ENCODE data around the gene NHSL2. TPM values are rescaled to one million over a fixed set of nuclear protein-coding genes. Genes with fewer than 3 reads are reported as not detected.

Gene NHSL2
- polyA plus RNA-seq, 3 donors = 16.6 to 39.8 (median 22.8) TPM

- H3K36me3 Mint-ChIP-seq = peaks cover 33 to 41% of the 10 kb centered on the region in 2 donors
- H3K4me1 ChIP-seq (ENCODE audit: control insufficient read depth in 1 of 2, insufficient read depth in 2 of 2, low read length in 2 of 2) = peaks cover 70 to 85% of the 10 kb centered on the region in 2 donors
- H3K4me2 ChIP-seq (replicated peaks; ENCODE audit: extremely low read depth, low read length, poor library complexity, severe bottlenecking) = no peak overlapping the region
- H3K27ac ChIP-seq (ENCODE audit: low read depth in 1 of 2, low read length in 2 of 2) = peak overlapping the region; percentile 84 to 89
- no peak for TF ChIP-seq CTCF (IDR thresholded peaks at IDR 0.05)
- H3K27me3 Mint-ChIP-seq (ENCODE audit: low read depth in 3 of 3) = peaks cover 0 to 43% (median 0%) of the 10 kb centered on the region in 3 donors
- peaks cover 90% of the 10 kb centered on the region for H3K79me2 ChIP-seq (ENCODE audit: insufficient read depth, low read length)
- intact Hi-C loops (cut with micrococcal nuclease) = loop anchor here in 1 of 2 donors (2.0 kb wide), 1 partner anchor 15 kb away; no protein-coding TSS in a partner anchor
- no peaks in the 10 kb centered on the region for H3K27me3 ChIP-seq (ENCODE audit: control insufficient read depth in 2 of 2, insufficient read depth in 2 of 2, low read length in 2 of 2)
- peak; percentile 80 to 90 (median 88) for DNase-seq
- H3K9me3 ChIP-seq (replicated peaks in 1 of 2; ENCODE audit: control insufficient read depth in 1 of 2, insufficient read depth in 1 of 2, low read length in 2 of 2) = no peaks in the 10 kb centered on the region
- H3K27ac Mint-ChIP-seq = peak overlapping the region; percentile 84 to 98 (median 95)
- peak overlapping the region; percentile 9 to 45 for H3K4me3 Mint-ChIP-seq
- peaks cover 83% of the 10 kb centered on the region for H3K4me1 Mint-ChIP-seq
- no peak overlapping the region for H2AFZ ChIP-seq (ENCODE audit: insufficient read depth, low read depth, low read length, poor library complexity, severe bottlenecking)
- no peak overlapping the region for H3K4me3 ChIP-seq (replicated peaks in 1 of 3; ENCODE audit: low read depth in 2 of 3, low read length in 3 of 3)
- H4K20me1 ChIP-seq (ENCODE audit: insufficient read depth, low read length) = no peaks in the 10 kb centered on the region
- 77% methylated on average over 7 of the region's 12 CpGs for WGBS (ENCODE audit: insufficient coverage)
- peaks cover 0 to 12% (median 0%) of the 10 kb centered on the region in 7 donors for H3K9me3 Mint-ChIP-seq
- H3K36me3 ChIP-seq (replicated peaks in 1 of 2; ENCODE audit: control insufficient read depth in 1 of 2, insufficient read depth in 2 of 2, low read length in 2 of 2) = no peaks in the 10 kb centered on the region
- H3K9ac ChIP-seq (ENCODE audit: insufficient read depth, low read length, poor library complexity, severe bottlenecking) = peak overlapping the region; percentile 34
These were observed 197.4 kb downstream of the NHSL2 start for GRCh38 chrX:72107841-72108595.

DNA sequence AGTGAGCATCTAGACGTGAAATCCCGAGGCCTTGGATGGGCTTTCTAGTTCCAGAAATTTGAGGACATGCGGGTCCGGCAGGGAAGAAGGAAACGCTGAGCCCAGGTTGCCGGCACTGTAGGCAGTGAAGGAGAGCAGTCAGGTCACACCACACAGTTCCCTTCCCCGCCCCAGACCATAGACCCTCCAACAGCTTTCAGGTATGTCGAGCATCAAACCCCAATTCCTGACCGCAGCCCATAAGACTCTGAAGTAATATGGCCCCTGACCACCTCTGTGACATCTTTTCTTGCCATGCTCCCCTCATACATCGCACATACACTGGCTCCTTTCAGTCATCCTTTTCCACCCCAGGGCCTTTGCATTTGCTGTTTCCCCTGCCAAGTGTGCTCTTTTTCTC is 198.0 kb downstream of the NHSL2 start:
- TF ChIP-seq CTCF (IDR thresholded peaks at IDR 0.05) = no peak
- H3K4me1 ChIP-seq (ENCODE audit: control insufficient read depth in 1 of 2, insufficient read depth in 2 of 2, low read length in 2 of 2) = peaks cover 70 to 85% of the 10 kb centered on the region in 2 donors
- H3K4me1 Mint-ChIP-seq = peaks cover 83% of the 10 kb centered on the region
- H3K4me3 Mint-ChIP-seq = no peak overlapping the region
- H2AFZ ChIP-seq (ENCODE audit: insufficient read depth, low read depth, low read length, poor library complexity, severe bottlenecking) = no peak overlapping the region
- H3K36me3 Mint-ChIP-seq = peaks cover 33 to 39% of the 10 kb centered on the region in 2 donors
- no peaks in the 10 kb centered on the region for H4K20me1 ChIP-seq (ENCODE audit: insufficient read depth, low read length)
- peak overlapping the region; percentile 84 to 89 for H3K27ac ChIP-seq (ENCODE audit: low read depth in 1 of 2, low read length in 2 of 2)
- H3K27me3 ChIP-seq (ENCODE audit: control insufficient read depth in 2 of 2, insufficient read depth in 2 of 2, low read length in 2 of 2) = no peaks in the 10 kb centered on the region
- H3K27me3 Mint-ChIP-seq (ENCODE audit: low read depth in 3 of 3) = peaks cover 0 to 37% (median 0%) of the 10 kb centered on the region in 3 donors
- H3K27ac Mint-ChIP-seq = peak overlapping the region; percentile 84 to 98 (median 95)
- H3K9ac ChIP-seq (ENCODE audit: insufficient read depth, low read length, poor library complexity, severe bottlenecking) = no peak overlapping the region
- intact Hi-C loops (cut with micrococcal nuclease) = loop anchor here in 1 of 2 donors (2.0 kb wide), 1 partner anchor 14 kb away; no protein-coding TSS in a partner anchor
- no peak overlapping the region for H3K4me2 ChIP-seq (replicated peaks; ENCODE audit: extremely low read depth, low read length, poor library complexity, severe bottlenecking)
- H3K4me3 ChIP-seq (replicated peaks in 1 of 3; ENCODE audit: low read depth in 2 of 3, low read length in 3 of 3) = no peak overlapping the region
- peaks cover 90% of the 10 kb centered on the region for H3K79me2 ChIP-seq (ENCODE audit: insufficient read depth, low read length)
- DNase-seq = no peak
- H3K9me3 Mint-ChIP-seq = peaks cover 0 to 12% (median 0%) of the 10 kb centered on the region in 7 donors
- H3K9me3 ChIP-seq (replicated peaks in 1 of 2; ENCODE audit: control insufficient read depth in 1 of 2, insufficient read depth in 1 of 2, low read length in 2 of 2) = no peaks in the 10 kb centered on the region
- no peaks in the 10 kb centered on the region for H3K36me3 ChIP-seq (replicated peaks in 1 of 2; ENCODE audit: control insufficient read depth in 1 of 2, insufficient read depth in 2 of 2, low read length in 2 of 2)
- 100% methylated on average over 1 of the region's 10 CpGs for WGBS (ENCODE audit: insufficient coverage)
